ENCODE data around the gene IGFBP2. TPM values are rescaled to one million over a fixed set of nuclear protein-coding genes. Genes with fewer than 3 reads are reported as not detected.

The IGFBP2 gene
- total and polyA plus RNA-seq, 9 donors = 136 to 277 (median 195) TPM

GRCh38 chr2:216680951-216681629 is 47.9 kb downstream of the IGFBP2 start:
- Histone ChIP-seq H3K27ac (ENCODE audit: low read length) (peak overlapping the region; percentile 93), H3K36me3 (ENCODE audit: control insufficient read depth, insufficient read depth, low read length) (peaks cover 79% of the 10 kb centered on the region), H3K4me1 (ENCODE audit: control insufficient read depth, insufficient read depth, low read length) (peaks cover 79% of the 10 kb centered on the region), H3K27me3 (ENCODE audit: control insufficient read depth, insufficient read depth, low read length) (no peaks in the 10 kb centered on the region), H3K9me3 (replicated peaks; ENCODE audit: control insufficient read depth, low read depth, low read length) (no peaks in the 10 kb centered on the region), H3K4me3 (ENCODE audit: low read length) (no peak overlapping the region)
- WGBS (ENCODE audit: insufficient coverage) = 83% methylated on average over 5 of the region's 10 CpGs
- peak; percentile 25 for DNase-seq

- no peak overlapping the region for H3K4me3 ChIP-seq (ENCODE audit: low read length)
- H3K27ac ChIP-seq (ENCODE audit: low read length) = peak overlapping the region; percentile 43
- H3K9me3 ChIP-seq (replicated peaks; ENCODE audit: control insufficient read depth, low read depth, low read length) = no peaks in the 10 kb centered on the region
- WGBS (ENCODE audit: insufficient coverage) = no CpG with 5 or more reads among the region's 2 CpGs
- DNase-seq = peak; percentile 17
- peaks cover 84% of the 10 kb centered on the region for H3K4me1 ChIP-seq (ENCODE audit: control insufficient read depth, insufficient read depth, low read length)
- no peaks in the 10 kb centered on the region for H3K27me3 ChIP-seq (ENCODE audit: control insufficient read depth, insufficient read depth, low read length)
- H3K36me3 ChIP-seq (ENCODE audit: control insufficient read depth, insufficient read depth, low read length) = peaks cover 78% of the 10 kb centered on the region
These were observed 48.5 kb downstream of the IGFBP2 start for GRCh38 chr2:216681683-216682082.

- peak; percentile 84 for DNase-seq
- Histone ChIP-seq H3K36me3 (ENCODE audit: control insufficient read depth, insufficient read depth, low read length) (peaks cover 74% of the 10 kb centered on the region), H3K4me3 (ENCODE audit: low read length) (no peak overlapping the region), H3K27ac (ENCODE audit: low read length) (peak overlapping the region; percentile 69), H3K27me3 (ENCODE audit: control insufficient read depth, insufficient read depth, low read length) (no peaks in the 10 kb centered on the region), H3K4me1 (ENCODE audit: control insufficient read depth, insufficient read depth, low read length) (peaks cover 89% of the 10 kb centered on the region), H3K9me3 (replicated peaks; ENCODE audit: control insufficient read depth, low read depth, low read length) (no peaks in the 10 kb centered on the region)
- WGBS (ENCODE audit: insufficient coverage) = 40% methylated on average over 1 of the region's 3 CpGs
These were observed 50.6 kb downstream of the IGFBP2 start for GRCh38 chr2:216683846-216684245.

GRCh38 chr2:216685327-216685875 is 52.2 kb downstream of the IGFBP2 start:
- Histone ChIP-seq H3K36me3 (ENCODE audit: control insufficient read depth, insufficient read depth, low read length) (peaks cover 72% of the 10 kb centered on the region), H3K27me3 (ENCODE audit: control insufficient read depth, insufficient read depth, low read length) (no peaks in the 10 kb centered on the region), H3K27ac (ENCODE audit: low read length) (no peak overlapping the region), H3K4me3 (ENCODE audit: low read length) (no peak overlapping the region), H3K4me1 (ENCODE audit: control insufficient read depth, insufficient read depth, low read length) (peaks cover 87% of the 10 kb centered on the region), H3K9me3 (replicated peaks; ENCODE audit: control insufficient read depth, low read depth, low read length) (no peaks in the 10 kb centered on the region)
- peak; percentile 27 for DNase-seq
- WGBS (ENCODE audit: insufficient coverage) = 100% methylated on average over 2 of the region's 5 CpGs

- Histone ChIP-seq H3K4me1 (ENCODE audit: control insufficient read depth, insufficient read depth, low read length) (peaks cover 82% of the 10 kb centered on the region), H3K27me3 (ENCODE audit: control insufficient read depth, insufficient read depth, low read length) (peaks cover 3% of the 10 kb centered on the region)
- 55% methylated on average over 2 of the region's 5 CpGs for WGBS (ENCODE audit: insufficient coverage)
These were observed 53.9 kb downstream of the IGFBP2 start for GRCh38 chr2:216687111-216687510.

GRCh38 chr2:216687646-216688045 is 54.4 kb downstream of the IGFBP2 start:
- Histone ChIP-seq H3K27me3 (ENCODE audit: control insufficient read depth, insufficient read depth, low read length) (peaks cover 5% of the 10 kb centered on the region), H3K4me3 (ENCODE audit: low read length) (no peak overlapping the region), H3K27ac (ENCODE audit: low read length) (no peak overlapping the region), H3K36me3 (ENCODE audit: control insufficient read depth, insufficient read depth, low read length) (peaks cover 57% of the 10 kb centered on the region), H3K4me1 (ENCODE audit: control insufficient read depth, insufficient read depth, low read length) (peaks cover 79% of the 10 kb centered on the region), H3K9me3 (replicated peaks; ENCODE audit: control insufficient read depth, low read depth, low read length) (no peaks in the 10 kb centered on the region)
- DNase-seq = no peak
- 61% methylated on average over 3 of the region's 4 CpGs for WGBS (ENCODE audit: insufficient coverage)

More at GRCh38 chr2:216687111-216687510, 53.9 kb downstream of the IGFBP2 start:
- Histone ChIP-seq H3K4me3 (ENCODE audit: low read length) (no peak overlapping the region), H3K27ac (ENCODE audit: low read length) (no peak overlapping the region), H3K36me3 (ENCODE audit: control insufficient read depth, insufficient read depth, low read length) (peaks cover 58% of the 10 kb centered on the region), H3K9me3 (replicated peaks; ENCODE audit: control insufficient read depth, low read depth, low read length) (no peaks in the 10 kb centered on the region)
- peak; percentile 7 for DNase-seq

- Histone ChIP-seq H3K4me3 (ENCODE audit: low read length) (no peak overlapping the region), H3K36me3 (ENCODE audit: control insufficient read depth, insufficient read depth, low read length) (peaks cover 49% of the 10 kb centered on the region), H3K27me3 (ENCODE audit: control insufficient read depth, insufficient read depth, low read length) (peaks cover 7% of the 10 kb centered on the region), H3K27ac (ENCODE audit: low read length) (no peak overlapping the region), H3K4me1 (ENCODE audit: control insufficient read depth, insufficient read depth, low read length) (peaks cover 70% of the 10 kb centered on the region), H3K9me3 (replicated peaks; ENCODE audit: control insufficient read depth, low read depth, low read length) (no peaks in the 10 kb centered on the region)
- peak; percentile 53 for DNase-seq
- WGBS (ENCODE audit: insufficient coverage) = 67% methylated on average over 5 of the region's 9 CpGs
These were observed 55.6 kb downstream of the IGFBP2 start for GRCh38 chr2:216688731-216689340.

- peak; percentile 22 for DNase-seq
These were observed 56.2 kb downstream of the IGFBP2 start for GRCh38 chr2:216689397-216689796.

GRCh38 chr2:216690456-216690852 is 57.2 kb downstream of the IGFBP2 start:
- Histone ChIP-seq H3K36me3 (ENCODE audit: control insufficient read depth, insufficient read depth, low read length) (peaks cover 39% of the 10 kb centered on the region), H3K27ac (ENCODE audit: low read length) (peak overlapping the region; percentile 95), H3K27me3 (ENCODE audit: control insufficient read depth, insufficient read depth, low read length) (peaks cover 11% of the 10 kb centered on the region), H3K4me1 (ENCODE audit: control insufficient read depth, insufficient read depth, low read length) (peaks cover 68% of the 10 kb centered on the region), H3K4me3 (ENCODE audit: low read length) (peak overlapping the region; percentile 24), H3K9me3 (replicated peaks; ENCODE audit: control insufficient read depth, low read depth, low read length) (no peaks in the 10 kb centered on the region)
- WGBS (ENCODE audit: insufficient coverage) = 25% methylated on average over 5 of the region's 6 CpGs
- DNase-seq = peak; percentile 53

More at GRCh38 chr2:216689397-216689796, 56.2 kb downstream of the IGFBP2 start:
- 78% methylated on average over 1 of the region's 3 CpGs for WGBS (ENCODE audit: insufficient coverage)
- H3K4me3 ChIP-seq (ENCODE audit: low read length) = no peak overlapping the region
- no peaks in the 10 kb centered on the region for H3K9me3 ChIP-seq (replicated peaks; ENCODE audit: control insufficient read depth, low read depth, low read length)
- H3K4me1 ChIP-seq (ENCODE audit: control insufficient read depth, insufficient read depth, low read length) = peaks cover 67% of the 10 kb centered on the region
- H3K27ac ChIP-seq (ENCODE audit: low read length) = no peak overlapping the region
- peaks cover 45% of the 10 kb centered on the region for H3K36me3 ChIP-seq (ENCODE audit: control insufficient read depth, insufficient read depth, low read length)
- H3K27me3 ChIP-seq (ENCODE audit: control insufficient read depth, insufficient read depth, low read length) = peaks cover 7% of the 10 kb centered on the region

Data from muscle of leg (tissue), 11 donors.